K562 (cell line): ENCODE results near the gene FAM136A.

Experiments used
- SRF ChIP-seq, 2 experiments: fragments of 250-450, 450-650 bp in 1 of 2; sonication (Bioruptor Pico) in 1 of 2; sonication (generic) in 1 of 2; formaldehyde crosslinking; IDR thresholded peaks; 2 replicates each; pipeline versions ENCODE4 v1.5.0 to v1.5.1; 2020 to 2022; ENCODE audit warnings: mild to moderate bottlenecking in 1 of 2, missing genetic modification reagents in 1 of 2
- TBL1XR1 ChIP-seq, 2 experiments: IDR thresholded peaks; 2 replicates each; pipeline ENCODE4 v1.6.1; 2012; ENCODE audit warnings: improper control_type of control experiment in 2 of 2, low read length in 2 of 2, mild to moderate bottlenecking in 1 of 2
- ZNF384 ChIP-seq: IDR thresholded peaks from 2 replicates; pipeline ENCODE4 v1.6.1; 2012; ENCODE audit warnings: low read depth, low read length, improper control_type of control experiment
- ZNF639 ChIP-seq, 2 experiments: fragments of 200-800 bp in 1 of 2; sonication (Bioruptor generic) in 1 of 2; sonication (generic) in 1 of 2; formaldehyde crosslinking in 1 of 2; IDR thresholded peaks in 1 of 2; conservative IDR thresholded peaks in 1 of 2; 2 replicates each; pipeline versions ENCODE4 v1.5.0 to v1.6.1; 2016 to 2020; ENCODE audit warnings: missing compliant biosample characterization in 1 of 2, missing genetic modification characterization in 1 of 2, missing genetic modification reagents in 1 of 2

GRCh38 chr2:70347831-70348230 is 46.0 kb upstream of the FAM136A start:
- TF ChIP-seq ZNF639 (CRISPR knock-in tag; conservative IDR thresholded peaks at IDR 0.05 in 1 of 2, IDR thresholded peaks at IDR 0.05 in 1 of 2): no peak
- TF ChIP-seq ZNF384: no peak
- no peak for TF ChIP-seq SRF (CRISPR knock-in tag; IDR thresholded peaks at IDR 0.05)
- no peak for TF ChIP-seq TBL1XR1 (IDR thresholded peaks at IDR 0.05; ENCODE audit: low read length in 2 of 2)
